Activated CD8-positive, alpha-beta T cell treated with anti-CD3 and anti-CD28 coated beads, Interleukin-2, amount 10 ng/mL, durations not matched to agents 7 days and 5 days (primary cell): ENCODE data around the gene RAB9B. TPM values are rescaled to one million over a fixed set of nuclear protein-coding genes. Genes with fewer than 3 reads are reported as not detected.

Source experiments
- ATAC-seq: fragments of 150-1000 bp; cut with Tn5 transposase; one replicate; pipeline ENCODE4 v1.10.0; 2021; ENCODE audit warnings: moderate library complexity
- CTCF ChIA-PET: fragments of 350-600 bp; sonication (Branson Sonifier 250); formaldehyde crosslinking; loops from one replicate; lab custom pipeline; 2021; ENCODE audit warnings: antibody characterized with exemption; lab: Charles Lee
- POLR2A ChIA-PET: fragments of 350-600 bp; sonication (Branson Sonifier 250); formaldehyde crosslinking; loops from one replicate; lab custom pipeline; 2021; ENCODE audit warnings: antibody characterized with exemption; lab: Charles Lee
- DNase-seq: peaks from one replicate; pipeline ENCODE4 v3.0.0-alpha.2; 2020
- H3K27ac Mint-ChIP-seq: one replicate; pipeline ENCODE4 v1.8.0; 2021; ENCODE audit warnings: mild to moderate bottlenecking, mixed read lengths
- H3K27me3 Mint-ChIP-seq: one replicate; pipeline ENCODE4 v1.8.0; 2021; ENCODE audit warnings: low read depth, mixed read lengths
- H3K36me3 Mint-ChIP-seq: one replicate; pipeline ENCODE4 v1.8.0; 2021; ENCODE audit warnings: low read depth, mixed read lengths
- H3K4me1 Mint-ChIP-seq: one replicate; pipeline ENCODE4 v1.8.0; 2021; ENCODE audit warnings: low read depth, mixed read lengths
- H3K4me3 Mint-ChIP-seq: one replicate; pipeline ENCODE4 v1.8.0; 2021; ENCODE audit warnings: mild to moderate bottlenecking, mixed read lengths
- H3K9me3 Mint-ChIP-seq: one replicate; pipeline ENCODE4 v1.8.0; 2022; ENCODE audit warnings: mixed read lengths; ENCODE audit not compliant: insufficient read depth
- total RNA-seq, 2 experiments: library from RNA; stranded (reverse); gene quantifications; one replicate each; pipeline ENCODE4 v1.2.3, GENCODE V29; 2021

The RAB9B gene
- total RNA-seq, 2 experiments from 2014 or later: 0.29 to 0.31 TPM

DNA sequence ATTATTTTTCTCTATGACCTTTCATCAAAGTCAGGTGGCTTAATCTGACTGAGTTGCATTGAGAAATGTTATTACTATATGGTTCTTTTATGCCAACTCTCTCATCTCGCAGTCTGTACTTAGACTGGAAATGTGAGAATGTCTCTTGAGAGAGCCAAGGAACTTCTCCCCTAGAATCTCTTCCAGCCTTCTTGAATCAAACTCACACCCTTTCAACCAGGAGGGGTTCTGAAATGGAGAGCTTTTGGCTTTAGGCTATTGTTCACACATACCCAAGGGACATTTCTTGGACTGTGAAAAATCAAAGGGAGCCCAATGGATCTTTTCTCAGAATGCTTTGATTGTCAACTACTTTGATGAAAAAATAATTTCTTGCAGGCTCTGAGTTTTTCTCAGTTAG is 50.4 kb downstream of the RAB9B start:
- Mint-ChIP-seq H3K4me1 (peaks cover 7% of the 10 kb centered on the region), H3K9me3 (no peaks in the 10 kb centered on the region), H3K4me3 (no peak overlapping the region), H3K27me3 (no peaks in the 10 kb centered on the region), H3K36me3 (no peaks in the 10 kb centered on the region), H3K27ac (no peak overlapping the region)
- ChIA-PET POLR2A (no interaction called here), CTCF (no interaction called here)
- no peak for DNase-seq
- no peak for ATAC-seq

DNA sequence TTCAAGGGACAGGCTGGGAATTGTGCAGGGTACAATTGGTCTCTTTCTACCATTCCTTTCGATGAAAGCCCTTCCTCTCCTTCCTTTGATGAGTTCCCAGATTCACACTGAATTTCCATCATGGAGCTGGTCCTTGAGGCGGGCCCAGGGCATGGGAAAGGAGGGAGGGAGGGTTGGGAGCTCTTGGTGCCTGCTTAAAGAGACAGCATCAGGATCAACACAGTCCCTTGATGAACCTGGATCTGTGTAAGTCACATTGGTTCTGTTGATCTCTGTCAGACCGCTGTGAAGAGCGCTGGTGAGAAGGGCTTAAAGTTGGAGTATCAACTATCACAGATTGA is 51.0 kb downstream of the RAB9B start:
- Mint-ChIP-seq H3K27me3 (no peaks in the 10 kb centered on the region), H3K4me3 (no peak overlapping the region), H3K4me1 (peaks cover 7% of the 10 kb centered on the region), H3K36me3 (no peaks in the 10 kb centered on the region), H3K9me3 (no peaks in the 10 kb centered on the region), H3K27ac (no peak overlapping the region)
- no peak for ATAC-seq
- POLR2A ChIA-PET: no interaction called here
- no peak for DNase-seq
- CTCF ChIA-PET: no interaction called here

GRCh38 chrX:103780336-103781061 is 51.6 kb downstream of the RAB9B start:
- H3K4me1 Mint-ChIP-seq: peaks cover 7% of the 10 kb centered on the region
- H3K9me3 Mint-ChIP-seq: no peaks in the 10 kb centered on the region
- ATAC-seq (no peak), DNase-seq (no peak)
- no peaks in the 10 kb centered on the region for H3K27me3 Mint-ChIP-seq
- H3K27ac Mint-ChIP-seq: no peak overlapping the region
- no peak overlapping the region for H3K4me3 Mint-ChIP-seq
- H3K36me3 Mint-ChIP-seq: no peaks in the 10 kb centered on the region
- ChIA-PET POLR2A (no interaction called here), CTCF (no interaction called here)

DNA sequence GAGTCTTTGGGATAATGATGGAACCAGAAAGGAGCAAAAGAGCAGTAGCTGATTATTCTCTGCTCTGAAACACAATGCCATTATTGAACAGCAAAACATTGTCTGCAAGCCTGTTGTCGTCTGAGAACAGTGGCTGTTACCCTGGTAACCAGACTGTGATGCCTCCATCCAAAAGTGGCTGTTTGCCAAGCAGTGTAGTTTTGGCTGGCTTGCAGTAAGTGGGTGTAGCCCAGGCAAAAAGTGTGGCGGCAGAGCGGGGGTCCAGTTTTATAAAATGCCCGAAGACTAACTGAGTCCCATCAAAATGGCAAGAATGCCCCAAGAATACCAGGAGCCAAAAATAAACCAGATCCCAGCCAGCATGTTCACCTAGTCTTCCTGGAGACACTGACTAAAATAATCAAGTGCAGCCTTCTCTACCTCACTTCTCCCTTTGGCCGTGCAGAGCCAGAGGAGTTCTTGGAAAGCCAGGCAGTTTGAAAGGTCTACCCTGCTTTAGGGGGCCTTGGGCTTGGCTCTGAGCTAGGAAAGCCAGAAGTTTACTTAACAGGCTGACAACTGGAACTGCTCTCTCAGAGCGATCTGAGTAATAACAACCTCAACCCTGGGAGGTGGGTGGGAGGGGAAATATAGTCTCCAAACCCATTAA is 52.8 kb downstream of the RAB9B start:
- H3K36me3 Mint-ChIP-seq: no peaks in the 10 kb centered on the region
- no peak for ATAC-seq
- ChIA-PET CTCF (no interaction called here), POLR2A (no interaction called here)
- peaks cover 3% of the 10 kb centered on the region for H3K27me3 Mint-ChIP-seq
- peaks cover 7% of the 10 kb centered on the region for H3K4me1 Mint-ChIP-seq
- no peak overlapping the region for H3K27ac Mint-ChIP-seq
- H3K9me3 Mint-ChIP-seq: no peaks in the 10 kb centered on the region
- H3K4me3 Mint-ChIP-seq: no peak overlapping the region
- DNase-seq: no peak

DNA sequence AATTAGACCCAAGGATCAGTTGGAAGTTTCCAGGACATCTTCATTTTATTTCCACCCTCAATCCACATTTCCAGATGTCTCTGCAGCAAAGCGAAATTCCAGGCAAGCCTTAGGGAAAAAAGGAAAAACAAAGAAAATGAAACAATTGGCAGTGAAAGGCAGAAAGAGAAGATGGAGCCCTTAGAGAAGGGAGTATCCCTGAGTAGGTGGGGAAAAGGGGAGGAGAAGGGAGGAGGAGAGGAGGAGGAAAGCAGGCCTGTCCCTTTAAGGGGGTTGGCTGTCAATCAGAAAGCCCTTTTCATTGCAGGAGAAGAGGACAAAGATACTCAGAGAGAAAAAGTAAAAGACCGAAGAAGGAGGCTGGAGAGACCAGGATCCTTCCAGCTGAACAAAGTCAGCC is 55.5 kb downstream of the RAB9B start, which contains the start of gene PLP1:
TSS of gene PLP1 (plus strand) at position 295 of the 400 bp plus-strand sequence. CDS start 156 bp downstream, outside the sequence.
- H3K4me1 Mint-ChIP-seq: no peaks in the 10 kb centered on the region

GRCh38 chrX:103774070-103774642 is 57.9 kb downstream of the RAB9B start:
- peaks cover 3% of the 10 kb centered on the region for H3K27me3 Mint-ChIP-seq
- no peak overlapping the region for H3K27ac Mint-ChIP-seq
- ChIA-PET POLR2A (no interaction called here), CTCF (interaction anchor here (1.0 kb wide), 1 partner anchor 241 kb away, joined by 4 read pairs; no protein-coding TSS in a partner anchor)
- H3K36me3 Mint-ChIP-seq: no peaks in the 10 kb centered on the region
- H3K4me3 Mint-ChIP-seq: no peak overlapping the region
- DNase-seq (no peak), ATAC-seq (no peak)
- no peaks in the 10 kb centered on the region for H3K4me1 Mint-ChIP-seq
- H3K9me3 Mint-ChIP-seq: no peaks in the 10 kb centered on the region

More for the DNA sequence above, 55.5 kb downstream of the RAB9B start, which contains the start of gene PLP1:
- DNase-seq (no peak), ATAC-seq (no peak)
- no peak within 1 kb of the TSS for H3K27ac Mint-ChIP-seq
- H3K36me3 Mint-ChIP-seq: no peaks in the 10 kb centered on the region
- ChIA-PET CTCF (no interaction called here), POLR2A (no interaction called here)
- peaks cover 3% of the 10 kb centered on the region for H3K27me3 Mint-ChIP-seq
- no peak within 1 kb of the TSS for H3K4me3 Mint-ChIP-seq
- no peaks in the 10 kb centered on the region for H3K9me3 Mint-ChIP-seq

GRCh38 chrX:103773445-103773844 is 58.6 kb downstream of the RAB9B start:
- POLR2A ChIA-PET: no interaction called here

More at GRCh38 chrX:103773445-103773844, 58.6 kb downstream of the RAB9B start:
- ATAC-seq (no peak), DNase-seq (no peak)
- peaks cover 3% of the 10 kb centered on the region for H3K27me3 Mint-ChIP-seq
- no peak overlapping the region for H3K4me3 Mint-ChIP-seq
- no peaks in the 10 kb centered on the region for H3K4me1 Mint-ChIP-seq
- no peaks in the 10 kb centered on the region for H3K36me3 Mint-ChIP-seq
- no peaks in the 10 kb centered on the region for H3K9me3 Mint-ChIP-seq
- no peak overlapping the region for H3K27ac Mint-ChIP-seq
- CTCF ChIA-PET: no interaction called here

Other genes with a start within 250 kb of the RAB9B start
- 1 to 10 TPM; 4.0 TPM for gene TCEAL4, start 246.7 kb downstream of the RAB9B start, total RNA-seq
- gene TCEAL3, start 224.3 kb downstream of the RAB9B start, total RNA-seq: 1 to 10 TPM; 2.4 to 2.7 TPM
- gene TCEAL1, start 203.3 kb downstream of the RAB9B start, total RNA-seq: 1 to 10 TPM; 4.7 to 5.2 TPM
- gene MORF4L2, start 145.6 kb downstream of the RAB9B start, total RNA-seq: 100 to 1,000 TPM; 127 to 133 TPM
- gene TMEM31, start 121.3 kb downstream of the RAB9B start, total RNA-seq: not detected
- not detected for gene PLP1, start 55.4 kb downstream of the RAB9B start, total RNA-seq
- gene TMSB15B, start 130.4 kb upstream of the RAB9B start, total RNA-seq: 1 to 10 TPM; 9.4 to 9.6 TPM
- not detected for gene H2BW1, start 181.5 kb upstream of the RAB9B start, total RNA-seq
- gene H2BW2, start 207.7 kb upstream of the RAB9B start, total RNA-seq: not detected
- 1 to 10 TPM; 4.8 to 6.1 TPM for gene TMSB15C, start 244.0 kb upstream of the RAB9B start, total RNA-seq